ENCODE measurements around the gene MOV10L1.

MOV10L1 gene

DNA sequence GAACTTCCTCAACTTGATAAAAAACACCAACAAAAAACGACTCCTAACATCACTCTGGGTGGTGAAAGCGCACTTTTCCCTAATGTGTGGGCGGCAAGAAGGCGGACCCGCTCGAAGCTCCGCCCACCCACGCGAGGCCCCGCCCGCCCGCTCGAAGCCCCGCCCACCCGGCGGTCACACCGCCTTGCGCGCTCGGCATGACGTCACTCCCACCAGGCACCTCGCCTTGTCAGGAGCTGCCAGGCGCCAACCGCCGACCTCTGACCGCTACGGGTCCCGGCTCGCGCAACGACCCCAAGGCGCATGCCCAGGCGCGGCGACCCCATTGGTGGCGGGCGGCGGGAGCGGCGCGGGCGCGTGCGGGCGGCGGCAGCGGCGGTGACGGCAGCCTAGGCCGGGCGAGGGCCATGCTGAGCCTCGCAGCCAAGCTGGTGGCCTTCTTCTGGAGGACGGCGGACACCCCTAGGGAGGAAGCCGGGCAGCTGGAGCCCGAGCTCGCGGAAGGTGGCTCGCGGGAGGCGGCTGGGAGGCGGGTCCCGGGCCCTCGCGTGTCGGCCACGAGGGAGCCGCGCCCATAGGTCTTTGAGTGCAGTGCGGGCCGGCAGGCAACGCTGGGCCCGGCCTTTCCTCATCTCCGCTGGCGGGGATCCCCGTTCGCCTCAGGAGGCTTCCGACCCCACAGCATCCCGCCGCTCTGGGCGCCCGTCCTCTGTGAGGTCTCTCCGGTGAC, at the start of gene MOV10L1:
Gene MOV10L1, plus strand, starts transcription at position 325 of the 730 bp plus-strand sequence. Its CDS starts 83 bp downstream, at position 408.
- DNase-seq = no peak

DNA sequence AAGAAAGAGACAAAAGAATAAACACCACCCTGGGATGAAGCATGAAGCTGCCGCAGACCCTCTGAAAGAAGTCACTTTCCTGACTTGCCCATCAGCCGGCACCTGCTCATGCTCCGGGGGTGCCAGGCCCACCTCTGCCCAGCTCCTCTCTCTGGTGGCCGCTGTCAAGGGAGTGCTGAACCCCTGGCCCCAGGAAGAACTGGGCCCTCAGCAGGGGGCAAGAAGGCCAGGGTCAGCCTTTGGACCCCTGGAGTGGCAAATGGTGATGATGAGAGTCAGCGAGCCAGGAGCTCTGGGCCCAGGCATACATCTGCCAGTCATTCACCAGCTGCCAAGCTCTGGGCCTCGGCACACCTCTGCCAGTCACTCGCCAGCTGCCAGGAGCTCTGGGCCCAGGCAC, 49.1 kb upstream of the MOV10L1 start:
- DNase-seq = no peak

DNA sequence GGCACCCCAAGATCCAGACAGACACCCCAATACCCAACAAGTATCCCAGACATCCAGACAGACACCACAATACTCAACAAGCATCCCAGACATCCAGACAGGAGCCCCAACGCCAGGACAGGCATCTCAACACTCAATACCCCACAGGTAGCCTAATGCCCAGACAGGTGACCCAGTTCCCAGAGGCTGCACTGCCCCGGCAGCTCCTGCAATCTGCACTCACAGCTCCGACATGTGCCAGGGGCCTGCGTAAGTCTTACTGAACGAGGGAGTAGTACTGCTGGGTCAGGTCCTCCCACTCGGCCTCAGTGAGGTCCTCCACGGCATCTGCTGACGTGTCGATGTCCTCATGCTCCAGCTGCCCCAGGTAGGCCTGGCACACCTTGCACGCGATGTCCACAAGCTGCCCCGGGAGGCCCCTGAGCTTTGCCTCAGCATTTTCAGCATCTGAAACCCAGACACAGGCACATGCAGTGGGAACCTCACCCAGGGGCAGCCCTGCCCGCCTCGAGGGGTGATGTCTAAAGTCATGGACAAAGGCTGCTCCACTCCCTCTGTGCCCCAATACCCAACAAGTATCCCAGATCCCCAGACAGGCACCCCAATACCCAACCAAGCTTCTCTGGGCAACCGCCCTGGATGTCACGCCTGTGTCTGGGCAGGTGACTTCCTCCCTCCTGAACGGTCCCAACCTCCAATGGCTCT, 48.3 kb upstream of the MOV10L1 start:
- no peak for DNase-seq

- no peak for DNase-seq
These were observed 45.2 kb upstream of the MOV10L1 start for GRCh38 chr22:50044485-50045118.

DNA sequence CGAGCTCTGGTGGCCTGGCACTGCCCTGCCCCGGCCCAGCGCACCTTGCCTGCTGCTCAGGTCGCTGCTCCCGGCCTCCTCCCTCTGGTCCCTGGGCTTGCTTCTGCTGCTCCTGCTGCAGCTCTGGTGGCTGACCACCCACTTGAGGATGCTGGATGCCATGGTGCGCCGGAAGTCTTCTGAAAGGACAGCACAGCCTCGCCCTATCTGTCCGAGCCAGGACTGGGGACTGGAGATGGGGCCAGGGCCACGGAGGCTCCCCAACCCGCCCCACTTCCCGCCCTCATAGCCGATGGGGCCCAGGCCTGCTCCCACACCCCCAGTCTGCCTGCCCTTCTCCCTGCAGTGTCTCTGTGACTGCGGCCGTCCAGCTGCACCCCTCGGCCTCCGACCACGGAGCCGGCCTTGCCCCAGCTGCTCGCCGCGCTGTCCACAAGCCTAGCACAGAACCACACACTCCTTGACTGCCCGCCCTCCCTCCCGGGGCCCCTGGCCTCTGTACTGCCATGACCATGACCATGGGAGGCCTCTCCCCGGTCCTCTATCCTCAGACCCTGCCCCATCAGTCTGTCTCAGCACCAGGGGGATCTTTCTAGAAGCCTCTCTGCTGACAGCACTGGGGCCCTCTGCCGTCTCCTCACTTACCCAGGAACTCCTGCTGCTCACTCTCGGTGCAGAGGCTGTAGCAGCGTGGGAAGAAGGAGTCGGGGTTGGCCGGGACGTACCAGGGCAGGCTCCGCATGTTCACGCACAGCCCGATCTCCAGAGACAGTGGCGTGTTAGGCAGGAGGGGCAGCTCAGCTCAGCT, 44.4 kb upstream of the MOV10L1 start:
- DNase-seq = no peak

GRCh38 chr22:50046019-50046415, 43.8 kb upstream of the MOV10L1 start:
- no peak for DNase-seq

- DNase-seq = no peak
These were observed 43.1 kb upstream of the MOV10L1 start for GRCh38 chr22:50046481-50047245.

DNA sequence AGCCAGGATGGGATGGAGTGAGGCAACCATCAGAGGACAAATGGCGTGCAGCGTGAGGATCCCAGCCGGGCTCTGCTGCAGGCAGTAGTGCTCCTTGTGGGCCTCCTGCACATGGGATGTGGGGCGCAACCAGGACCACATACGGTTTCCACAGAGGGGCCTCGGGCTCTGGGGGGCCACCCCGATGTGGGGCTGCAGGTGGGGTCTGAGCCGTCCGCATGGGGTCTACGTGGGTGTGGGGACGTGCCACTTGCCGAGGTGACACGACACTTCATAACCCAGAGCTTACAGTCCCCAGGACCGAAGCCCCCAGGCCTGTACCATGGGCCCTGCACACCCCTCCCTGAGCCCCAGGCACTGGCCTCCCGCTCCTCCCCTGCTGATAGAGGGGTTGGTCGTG, 42.5 kb upstream of the MOV10L1 start:
- DNase-seq = no peak

- DNase-seq = no peak
These were observed 41.6 kb upstream of the MOV10L1 start for GRCh38 chr22:50048061-50048765.

DNA sequence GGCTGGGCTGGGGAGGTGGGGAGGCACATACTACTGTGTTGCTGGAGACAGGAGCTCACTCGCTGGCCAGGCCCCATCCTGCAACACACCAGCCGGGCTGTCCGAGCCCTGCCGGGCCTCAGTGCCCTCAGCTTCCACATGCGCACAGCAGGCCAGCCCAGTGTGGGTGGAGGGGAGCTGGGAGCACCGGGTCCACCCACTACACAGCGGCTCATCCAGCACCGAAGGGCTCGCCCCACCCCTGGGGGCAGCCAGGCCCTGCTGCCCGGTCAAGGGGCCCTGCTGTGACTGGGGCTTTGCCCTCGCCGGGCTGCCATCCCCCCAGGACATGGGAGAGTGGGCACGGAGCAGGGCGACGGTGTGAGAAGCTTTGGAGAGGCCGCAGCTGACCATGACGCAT, 41.0 kb upstream of the MOV10L1 start:
- no peak for DNase-seq

DNA sequence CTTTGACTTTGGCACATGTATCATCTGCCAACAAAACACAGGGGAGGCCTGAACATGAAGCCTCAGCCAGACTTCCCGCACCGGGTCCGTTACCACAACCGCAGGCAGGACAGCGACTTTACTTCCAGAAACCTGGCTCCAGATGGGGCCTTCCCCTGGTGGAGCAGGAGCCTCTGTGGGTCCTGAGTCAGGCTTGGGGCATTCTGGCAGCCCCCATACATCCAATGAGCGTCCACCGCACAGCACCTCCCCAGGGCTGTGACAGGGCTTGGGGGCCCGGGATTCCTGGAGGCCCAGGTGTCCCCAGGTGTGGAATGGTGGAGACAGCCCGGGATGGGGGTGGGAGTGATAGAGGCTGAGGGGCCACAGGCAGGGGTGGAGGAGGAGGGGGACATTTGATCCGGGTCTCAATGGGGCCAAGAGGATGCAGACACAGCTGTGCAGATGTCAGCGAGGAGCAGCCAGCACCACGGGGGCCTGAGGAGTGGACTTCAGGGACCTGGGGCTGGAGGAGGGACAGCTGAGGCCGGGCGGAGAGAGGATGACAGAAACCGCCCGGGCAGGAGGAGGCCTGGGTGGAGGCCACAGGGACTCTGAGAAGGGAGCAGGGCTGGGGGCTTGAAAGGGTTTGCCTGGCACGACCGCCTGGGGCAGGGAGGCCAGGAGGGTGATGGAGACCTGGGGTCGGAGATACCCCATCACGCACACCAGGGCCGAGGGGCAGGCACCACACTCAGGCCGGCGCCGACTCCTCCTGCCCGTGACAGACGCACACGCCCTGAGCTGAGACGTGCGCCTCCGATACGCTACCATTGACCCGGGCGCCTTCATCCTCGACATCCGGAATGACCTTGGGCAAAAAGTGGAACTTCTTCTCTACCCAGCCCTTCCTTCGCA, 40.3 kb upstream of the MOV10L1 start:
- no peak for DNase-seq

- DNase-seq = no peak
These were observed 37.9 kb upstream of the MOV10L1 start for GRCh38 chr22:50051930-50052329.

- DNase-seq = no peak
These were observed 35.9 kb upstream of the MOV10L1 start for GRCh38 chr22:50053861-50054260.

- DNase-seq = no peak
These were observed 33.4 kb upstream of the MOV10L1 start for GRCh38 chr22:50056214-50056972.

DNA sequence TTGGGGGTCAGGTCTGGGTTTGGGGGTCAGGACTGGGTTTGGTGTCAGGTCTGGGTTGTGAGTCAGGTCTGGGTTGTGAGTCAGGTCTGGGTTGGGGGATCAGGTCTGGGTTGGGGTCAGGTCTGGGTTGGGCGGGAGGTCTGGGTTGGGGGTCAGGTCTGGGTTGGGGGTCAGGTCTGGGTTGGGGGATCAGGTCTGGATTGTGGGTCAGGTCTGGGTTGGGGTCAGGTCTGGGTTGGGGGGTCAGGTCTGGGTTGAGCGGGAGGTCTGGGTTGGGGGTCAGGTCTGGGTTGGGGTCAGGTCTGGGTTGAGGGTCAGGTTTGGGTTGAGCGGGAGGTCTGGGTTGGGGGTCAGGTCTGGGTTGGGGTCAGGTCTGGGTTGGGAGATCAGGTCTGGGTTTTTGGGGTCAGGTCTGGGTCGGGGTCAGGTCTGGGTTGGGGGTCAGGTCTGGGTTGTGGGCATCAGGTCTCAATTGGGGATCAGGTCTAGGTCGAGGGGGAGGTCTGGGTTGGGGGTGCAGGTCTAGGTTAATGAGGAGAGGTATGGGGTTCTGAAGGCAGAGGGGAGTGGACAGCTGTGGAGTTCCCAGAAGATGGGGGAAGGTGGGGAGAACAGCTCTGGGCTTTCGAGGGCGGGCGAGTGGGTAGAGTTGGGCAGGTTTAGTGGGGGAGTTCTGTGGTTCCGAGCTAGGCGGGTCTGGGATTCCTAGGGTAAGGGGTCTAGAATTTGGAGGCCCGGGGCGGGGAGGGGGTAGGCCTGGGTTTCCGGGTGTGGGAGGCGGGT, 32.3 kb upstream of the MOV10L1 start:
- no peak for DNase-seq

- no peak for DNase-seq
These were observed 31.5 kb upstream of the MOV10L1 start, which contains the start of gene TTLL8 for GRCh38 chr22:50058061-50058905. Gene TTLL8, minus strand, starts transcription at chr22:50058298.

GRCh38 chr22:50058906-50059880, 30.6 kb upstream of the MOV10L1 start:
- DNase-seq = no peak
